Adipocyte (in vitro differentiated cells): ENCODE data around the gene CHD8.

Experiments
- DNase-seq: peaks from one replicate; pipeline ENCODE4 v3.0.0-alpha.2; 2015; ENCODE audit warnings: low read depth
- H3K27me3 ChIP-seq: replicated peaks from 2 replicates; pipeline ENCODE4 v1.7.0; 2013; ENCODE audit warnings: mild to moderate bottlenecking, low read length, moderate library complexity; ENCODE audit not compliant: control insufficient read depth, insufficient read depth
- H3K36me3 ChIP-seq: 2 replicates; pipeline ENCODE4 v1.7.0; 2013; ENCODE audit warnings: low read length, mild to moderate bottlenecking, moderate library complexity; ENCODE audit not compliant: control insufficient read depth, insufficient read depth, severe bottlenecking
- H3K4me1 ChIP-seq: 2 replicates; pipeline ENCODE4 v1.7.0; 2013; ENCODE audit warnings: mild to moderate bottlenecking, low read length, moderate library complexity; ENCODE audit not compliant: control insufficient read depth, insufficient read depth
- H3K4me3 ChIP-seq: 2 replicates; pipeline ENCODE4 v1.7.0; 2013; ENCODE audit warnings: mild to moderate bottlenecking, low read length, moderate library complexity
- H3K9ac ChIP-seq: 2 replicates; pipeline ENCODE4 v1.7.0; 2013; ENCODE audit warnings: mild to moderate bottlenecking, low read length, moderate library complexity
- H3K9me3 ChIP-seq: 2 replicates; pipeline ENCODE4 v1.7.0; 2013; ENCODE audit warnings: mild to moderate bottlenecking, low read length, moderate library complexity; ENCODE audit not compliant: control insufficient read depth

CHD8 gene

GRCh38 chr14:21350539-21350938 lies 105.4 kb downstream of the CHD8 start:
- no peak for DNase-seq
- no peaks in the 10 kb centered on the region for H3K27me3 ChIP-seq
- no peak overlapping the region for H3K4me3 ChIP-seq
- H3K9me3 ChIP-seq, result no peaks in the 10 kb centered on the region
- H3K4me1 ChIP-seq, result no peaks in the 10 kb centered on the region
- peaks cover 49% of the 10 kb centered on the region for H3K36me3 ChIP-seq
- H3K9ac ChIP-seq, result no peak overlapping the region

- no peaks in the 10 kb centered on the region for H3K9me3 ChIP-seq
- no peak overlapping the region for H3K4me3 ChIP-seq
- no peaks in the 10 kb centered on the region for H3K4me1 ChIP-seq
- no peaks in the 10 kb centered on the region for H3K27me3 ChIP-seq
- H3K36me3 ChIP-seq, result peaks cover 19% of the 10 kb centered on the region
- H3K9ac ChIP-seq, result no peak overlapping the region
- peak; percentile 2 for DNase-seq
Measured at GRCh38 chr14:21347201-21347600, 108.7 kb downstream of the CHD8 start.

DNA sequence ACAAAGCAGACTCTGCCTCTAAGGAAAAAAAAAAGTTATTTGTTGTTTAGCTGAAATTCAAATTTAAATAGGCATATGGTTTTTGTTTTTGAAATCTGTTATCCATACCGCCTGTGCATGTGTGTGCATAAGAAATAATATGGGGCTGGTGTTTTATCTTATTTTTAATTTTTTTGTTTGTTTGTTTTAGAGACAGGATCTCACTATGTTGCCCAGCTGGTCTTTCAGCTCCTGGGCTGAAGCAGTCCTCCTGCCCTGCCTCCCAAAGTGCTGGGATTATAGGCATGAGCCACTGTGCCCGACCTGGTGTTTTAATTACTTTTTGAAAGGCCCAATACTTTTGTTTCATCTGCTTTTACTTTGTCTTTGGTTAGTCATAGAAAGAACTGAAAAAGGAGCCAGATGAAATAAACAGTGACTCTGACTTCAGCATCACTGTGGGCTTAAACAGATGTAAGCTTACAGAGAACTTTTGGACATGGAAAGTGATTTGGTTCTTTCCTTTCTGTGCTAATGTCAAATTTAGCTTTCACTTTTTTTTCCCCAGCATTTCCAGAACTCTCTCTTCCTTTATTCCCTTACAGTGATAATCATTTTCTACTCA lies 109.3 kb downstream of the CHD8 start:
- H3K4me1 ChIP-seq, result no peaks in the 10 kb centered on the region
- peaks cover 13% of the 10 kb centered on the region for H3K36me3 ChIP-seq
- no peak overlapping the region for H3K4me3 ChIP-seq
- no peak overlapping the region for H3K9ac ChIP-seq
- peak; percentile 63 for DNase-seq
- no peaks in the 10 kb centered on the region for H3K9me3 ChIP-seq
- no peaks in the 10 kb centered on the region for H3K27me3 ChIP-seq

GRCh38 chr14:21343035-21343794 lies 112.7 kb downstream of the CHD8 start:
- H3K4me1 ChIP-seq, result no peaks in the 10 kb centered on the region
- H3K4me3 ChIP-seq, result no peak overlapping the region
- H3K9me3 ChIP-seq, result no peaks in the 10 kb centered on the region
- H3K36me3 ChIP-seq, result no peaks in the 10 kb centered on the region
- DNase-seq, result no peak
- H3K27me3 ChIP-seq, result no peaks in the 10 kb centered on the region
- H3K9ac ChIP-seq, result no peak overlapping the region
